GM21786 (cell line): ENCODE measurements around the gene ATP6V1A.
"Not testable (repeated sequence)": the region's sequence is repeated elsewhere in the genome, so short reads cannot be mapped to it uniquely, and the experiment has no call there.

Source experiments
- ATAC-seq: cut with Tn5 transposase; IDR thresholded peaks from one replicate; pipeline ENCODE4 v1.9.1; 2021; ENCODE audit not compliant: unreplicated experiment

The ATP6V1A gene

GRCh38 chr3:113812854-113813253, 66.0 kb downstream of the ATP6V1A start:
- ATAC-seq, result no peak

- ATAC-seq, result no peak
Observed at GRCh38 chr3:113819866-113820265, 73.0 kb downstream of the ATP6V1A start.

GRCh38 chr3:113825090-113825489, 78.3 kb downstream of the ATP6V1A start:
- peak; percentile 74 for ATAC-seq

- peak; percentile 40 for ATAC-seq
Observed at GRCh38 chr3:113828600-113828999, 81.8 kb downstream of the ATP6V1A start.

DNA sequence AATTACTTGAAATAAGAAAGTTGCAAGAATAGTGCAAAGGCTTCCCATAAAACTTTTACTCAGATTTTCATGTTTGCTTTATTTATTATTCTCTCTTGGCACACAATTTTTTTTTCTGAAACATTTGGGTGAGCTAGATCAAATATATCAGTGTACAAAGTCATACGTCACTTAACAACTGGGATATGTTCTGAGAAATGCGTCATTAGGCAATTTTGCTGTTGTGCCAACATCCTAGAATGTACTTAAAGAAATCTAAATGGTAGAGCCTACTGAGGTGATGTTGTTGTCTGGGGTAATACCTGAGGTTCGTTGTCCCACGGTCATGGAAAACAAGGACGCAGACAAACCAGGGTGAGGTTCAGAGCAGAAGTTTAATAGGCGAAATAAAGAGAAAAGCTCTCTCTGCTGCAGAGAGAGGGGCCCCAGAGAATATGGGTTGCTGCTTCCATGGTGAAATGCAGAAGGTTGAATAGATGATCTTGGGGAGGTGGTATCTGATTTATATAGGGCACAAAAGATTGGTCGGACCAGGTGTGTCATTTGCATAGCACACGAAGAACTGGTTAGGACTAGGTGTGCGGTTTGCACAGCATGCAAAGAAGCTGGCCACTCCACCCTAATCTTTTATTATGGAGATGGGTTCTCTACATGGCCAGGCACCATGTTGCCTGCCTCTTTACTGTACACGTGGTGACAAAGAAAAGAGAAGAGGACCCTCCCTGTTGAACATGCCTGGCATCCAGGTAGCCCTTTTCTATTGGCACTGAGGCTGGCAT, 82.9 kb downstream of the ATP6V1A start:
- ATAC-seq, result no peak

DNA sequence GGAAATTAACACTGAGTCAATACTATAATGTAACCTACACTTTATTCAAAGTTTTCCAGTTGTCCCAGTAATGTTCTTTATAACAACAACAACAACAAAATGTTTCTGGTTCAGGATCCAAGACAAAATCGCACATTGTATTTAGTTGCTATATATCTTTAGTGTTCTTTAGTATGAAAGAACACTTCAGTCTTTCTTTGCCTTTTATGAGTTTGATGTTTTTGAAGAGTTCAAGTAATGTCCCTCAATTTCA, 84.2 kb downstream of the ATP6V1A start:
- ATAC-seq, result no peak

- ATAC-seq, result peak; percentile 32
Observed at GRCh38 chr3:113832477-113833164, 85.8 kb downstream of the ATP6V1A start.

GRCh38 chr3:113834983-113835382, 88.1 kb downstream of the ATP6V1A start:
- ATAC-seq, result no peak

DNA sequence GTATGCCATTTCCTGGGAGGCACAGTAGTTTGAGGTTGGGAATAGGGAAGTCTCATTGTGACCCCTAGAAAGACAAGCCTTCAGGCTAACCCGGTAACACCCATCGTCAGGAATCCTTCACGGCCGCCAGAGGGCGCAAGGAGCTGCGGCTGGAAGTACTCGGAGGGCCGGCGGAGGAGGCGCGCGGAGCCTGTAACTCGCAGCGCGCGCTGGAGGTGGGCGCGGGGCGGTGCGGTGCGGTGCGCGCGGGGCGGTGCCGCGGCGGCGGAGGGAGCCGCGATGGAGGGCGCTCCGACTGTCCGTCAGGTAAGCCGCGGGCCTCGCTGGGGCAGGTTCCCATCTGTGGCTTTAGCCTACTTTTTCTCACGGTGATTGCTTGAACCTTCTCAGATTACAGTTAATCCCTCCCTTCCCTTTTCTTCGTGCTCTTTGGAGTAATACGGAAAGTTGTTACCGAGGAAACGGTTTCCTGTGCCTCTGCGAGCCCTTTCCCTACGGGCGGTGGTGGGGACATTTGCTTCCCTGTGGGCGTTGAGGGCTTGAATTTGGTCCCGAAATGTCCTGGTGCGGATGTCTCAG, 91.9 kb downstream of the ATP6V1A start, which contains the start of gene GRAMD1C:
Gene GRAMD1C, plus strand, starts transcription at position 158 of the 579 bp plus-strand sequence. Its CDS starts 122 bp downstream, at position 280.
- ATAC-seq, result peak; percentile 96

- no peak for ATAC-seq
Observed at GRCh38 chr3:113839551-113839950, 92.7 kb downstream of the ATP6V1A start.

- no peak for ATAC-seq
Observed at GRCh38 chr3:113844622-113845222, 97.9 kb downstream of the ATP6V1A start.

DNA sequence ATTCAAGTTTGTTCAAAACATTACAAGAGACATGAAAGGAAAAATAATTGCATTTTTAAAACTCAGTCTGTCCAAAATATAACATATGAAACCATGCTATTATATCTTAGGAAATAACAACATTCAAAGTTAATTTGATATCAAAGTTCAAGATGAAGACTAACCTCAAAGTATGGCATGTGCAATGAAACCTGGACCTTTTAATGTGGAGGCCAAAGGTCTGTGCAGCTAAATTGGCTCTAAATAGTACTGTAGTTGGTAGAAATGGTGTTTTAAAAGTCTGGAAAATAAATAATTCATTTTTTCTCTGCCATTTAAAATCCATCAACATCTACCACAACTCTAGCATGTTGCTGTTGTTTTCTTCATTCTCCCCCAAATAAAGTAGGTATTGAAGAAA, 100.4 kb downstream of the ATP6V1A start:
- ATAC-seq, result no peak

GRCh38 chr3:113847664-113848461, 101.0 kb downstream of the ATP6V1A start:
- no peak for ATAC-seq

GRCh38 chr3:113849071-113849470, 102.2 kb downstream of the ATP6V1A start:
- not testable (repeated sequence) for ATAC-seq

GRCh38 chr3:113849841-113850240, 103.0 kb downstream of the ATP6V1A start:
- not testable (repeated sequence) for ATAC-seq

DNA sequence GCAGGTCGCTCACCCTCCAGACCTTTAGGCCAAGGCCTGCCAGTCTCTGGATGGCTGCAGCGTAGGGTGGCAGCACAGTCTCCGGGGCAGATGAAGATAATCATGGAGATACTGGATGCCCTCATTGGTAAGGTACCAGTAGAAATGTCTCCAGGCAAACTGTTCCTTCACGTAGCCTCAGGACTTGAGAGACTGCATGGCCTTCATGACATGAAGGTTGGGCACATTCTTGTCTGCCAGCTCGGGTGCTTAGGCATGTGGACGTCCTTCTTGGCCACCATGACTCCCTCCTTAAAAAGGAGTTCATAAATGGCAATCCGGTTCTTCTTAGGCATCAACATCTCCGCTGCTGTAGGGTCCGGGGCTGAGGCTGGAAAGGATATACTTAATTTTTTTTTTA, 103.6 kb downstream of the ATP6V1A start:
- ATAC-seq, result not testable (repeated sequence)

- ATAC-seq, result no peak
Observed at GRCh38 chr3:113852506-113852905, 105.7 kb downstream of the ATP6V1A start.
